ENCODE data around the gene AP4M1.

Gene AP4M1

GRCh38 chr7:100101016-100101862, at the start of gene AP4M1, which contains the start of gene MCM7:
AP4M1 (plus strand) TSS chr7:100101643; CDS start chr7:100101715, 72 bp downstream.
MCM7 (minus strand) TSS chr7:100101397; CDS start chr7:100101294, 103 bp downstream.
- DNase-seq (ENCODE audit: low read depth): peak; percentile 99

- DNase-seq (ENCODE audit: low read depth): peak; percentile 74
Observed at GRCh38 chr7:100053215-100053614, 48.2 kb upstream of the AP4M1 start.

GRCh38 chr7:100057006-100057405, 44.4 kb upstream of the AP4M1 start:
- no peak for DNase-seq (ENCODE audit: low read depth)

- no peak for DNase-seq (ENCODE audit: low read depth)
Observed at GRCh38 chr7:100059251-100059739, 42.1 kb upstream of the AP4M1 start.

- DNase-seq (ENCODE audit: low read depth): no peak
Observed at GRCh38 chr7:100061518-100062193, 39.8 kb upstream of the AP4M1 start.

GRCh38 chr7:100063376-100063775, 38.1 kb upstream of the AP4M1 start:
- no peak for DNase-seq (ENCODE audit: low read depth)

GRCh38 chr7:100064162-100064561, 37.3 kb upstream of the AP4M1 start:
- DNase-seq (ENCODE audit: low read depth): no peak

GRCh38 chr7:100065452-100066186, 35.8 kb upstream of the AP4M1 start:
- no peak for DNase-seq (ENCODE audit: low read depth)

GRCh38 chr7:100066953-100067352, 34.5 kb upstream of the AP4M1 start:
- DNase-seq (ENCODE audit: low read depth): no peak

GRCh38 chr7:100069991-100070390, 31.5 kb upstream of the AP4M1 start:
- DNase-seq (ENCODE audit: low read depth): no peak

- DNase-seq (ENCODE audit: low read depth): no peak
Observed at GRCh38 chr7:100071018-100071723, 30.3 kb upstream of the AP4M1 start.

- no peak for DNase-seq (ENCODE audit: low read depth)
Observed at GRCh38 chr7:100072462-100072861, 29.0 kb upstream of the AP4M1 start.

- DNase-seq (ENCODE audit: low read depth): no peak
Observed at GRCh38 chr7:100074841-100075240, 26.6 kb upstream of the AP4M1 start.

GRCh38 chr7:100075418-100075817, 26.0 kb upstream of the AP4M1 start:
- DNase-seq (ENCODE audit: low read depth): no peak

GRCh38 chr7:100077205-100077604, 24.2 kb upstream of the AP4M1 start:
- DNase-seq (ENCODE audit: low read depth): no peak

- no peak for DNase-seq (ENCODE audit: low read depth)
Observed at GRCh38 chr7:100079024-100079560, 22.4 kb upstream of the AP4M1 start.

- peak; percentile 41 for DNase-seq (ENCODE audit: low read depth)
Observed at GRCh38 chr7:100080907-100081534, 20.4 kb upstream of the AP4M1 start.

GRCh38 chr7:100081535-100082102, 19.8 kb upstream of the AP4M1 start, which contains the start of gene ZNF3:
ZNF3 (minus strand) TSS chr7:100081723; CDS start chr7:100077357, 4,366 bp downstream.
- peak; percentile 99 for DNase-seq (ENCODE audit: low read depth)

- no peak for DNase-seq (ENCODE audit: low read depth)
Observed at GRCh38 chr7:100082978-100083377, 18.5 kb upstream of the AP4M1 start.

- no peak for DNase-seq (ENCODE audit: low read depth)
Observed at GRCh38 chr7:100085515-100085914, 15.9 kb upstream of the AP4M1 start.
